Spleen (tissue), 7 donors: ENCODE results near the gene RAP2C.

ENCODE experiments used
- CTCF ChIP-seq, 11 experiments: fragments of 200-600 bp in 7 of 11; fragments of 450-650 bp in 4 of 11; sonication (generic) in 4 of 11; IDR thresholded peaks in 8 of 11; conservative IDR thresholded peaks in 3 of 11; 1 replicate in 7 of 11; 2 replicates in 4 of 11; pipeline versions ENCODE4 v1.4.0 to v1.8.0; 2016 to 2021; ENCODE audit warnings: antibody characterized with exemption in 11 of 11, inconsistent platforms in 4 of 11, mild to moderate bottlenecking in 1 of 11
- POLR2A ChIP-seq, 3 donors: fragments of 450-650 bp; IDR thresholded peaks; one replicate each; pipeline ENCODE4 v1.5.1; 2017; ENCODE audit warnings: antibody characterized with exemption in 3 of 3, mild to moderate bottlenecking in 1 of 3
- POLR2AphosphoS5 ChIP-seq, 3 donors: sonication (generic); formaldehyde crosslinking; IDR thresholded peaks; one replicate each; pipeline ENCODE4 v1.5.1; 2017; ENCODE audit warnings: antibody characterized with exemption in 3 of 3
- donor health status: DM: no; HTN: no; CAD: no; lungs with moderate emphysema.
- donor health status: DM: no; HTN: no; CAD: no.
- donor health status: DM: no; HTN: no; CAD: no.

- TF ChIP-seq POLR2AphosphoS5 (IDR thresholded peaks at IDR 0.05) (no peak), CTCF (IDR thresholded peaks at IDR 0.05 in 8 of 11, conservative IDR thresholded peaks at IDR 0.05 in 3 of 11) (no peak), POLR2A (IDR thresholded peaks at IDR 0.05) (no peak)
Measured at GRCh38 chrX:132169554-132169953, 49.7 kb downstream of the RAP2C start.
